ENCODE measurements around the gene FAM3A.

The FAM3A gene

DNA sequence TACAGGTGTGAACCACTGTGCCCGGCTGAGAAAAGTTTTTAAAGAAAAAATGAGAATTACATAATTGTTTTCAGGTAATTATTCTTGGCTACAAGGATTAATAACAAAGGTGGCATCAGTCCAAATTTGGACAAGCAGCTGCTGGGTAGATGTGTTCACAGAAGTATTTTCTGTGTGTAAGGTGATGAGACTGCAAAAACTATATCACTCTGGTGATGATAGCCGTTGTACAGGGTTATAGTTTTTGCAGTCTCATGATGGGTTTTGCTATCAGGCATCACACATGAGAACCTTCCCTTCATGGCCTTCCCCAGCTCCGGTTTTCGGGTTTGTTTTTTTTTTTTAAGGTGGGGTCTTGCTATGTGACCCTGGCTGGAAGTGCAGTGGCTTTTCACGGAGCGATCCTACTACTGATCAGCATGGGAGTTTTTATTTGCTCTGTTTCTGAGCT lies 20.5 kb downstream of the FAM3A start:
- TF ChIP-seq ZNF350 (tag by site-specific recombination; IDR thresholded peaks at IDR 0.05) (no peak), ZBTB8A (tag by site-specific recombination; IDR thresholded peaks at IDR 0.05) (no peak), ZNF146 (tag by site-specific recombination; IDR thresholded peaks at IDR 0.05) (no peak), HOXA7 (CRISPR knock-in tag; IDR thresholded peaks at IDR 0.05; ENCODE audit: borderline replicate concordance) (no peak), KLF10 (tag by site-specific recombination; IDR thresholded peaks at IDR 0.05) (no peak), ZNF2 (tag by site-specific recombination; IDR thresholded peaks at IDR 0.05) (no peak), REPIN1 (tag by site-specific recombination; IDR thresholded peaks at IDR 0.05; ENCODE audit: low read depth) (no peak), ZSCAN16 (tag by site-specific recombination; IDR thresholded peaks at IDR 0.05) (no peak), KLF16 (tag by site-specific recombination; IDR thresholded peaks at IDR 0.05) (no peak)
- TF ChIP-seq, protein P1, sequence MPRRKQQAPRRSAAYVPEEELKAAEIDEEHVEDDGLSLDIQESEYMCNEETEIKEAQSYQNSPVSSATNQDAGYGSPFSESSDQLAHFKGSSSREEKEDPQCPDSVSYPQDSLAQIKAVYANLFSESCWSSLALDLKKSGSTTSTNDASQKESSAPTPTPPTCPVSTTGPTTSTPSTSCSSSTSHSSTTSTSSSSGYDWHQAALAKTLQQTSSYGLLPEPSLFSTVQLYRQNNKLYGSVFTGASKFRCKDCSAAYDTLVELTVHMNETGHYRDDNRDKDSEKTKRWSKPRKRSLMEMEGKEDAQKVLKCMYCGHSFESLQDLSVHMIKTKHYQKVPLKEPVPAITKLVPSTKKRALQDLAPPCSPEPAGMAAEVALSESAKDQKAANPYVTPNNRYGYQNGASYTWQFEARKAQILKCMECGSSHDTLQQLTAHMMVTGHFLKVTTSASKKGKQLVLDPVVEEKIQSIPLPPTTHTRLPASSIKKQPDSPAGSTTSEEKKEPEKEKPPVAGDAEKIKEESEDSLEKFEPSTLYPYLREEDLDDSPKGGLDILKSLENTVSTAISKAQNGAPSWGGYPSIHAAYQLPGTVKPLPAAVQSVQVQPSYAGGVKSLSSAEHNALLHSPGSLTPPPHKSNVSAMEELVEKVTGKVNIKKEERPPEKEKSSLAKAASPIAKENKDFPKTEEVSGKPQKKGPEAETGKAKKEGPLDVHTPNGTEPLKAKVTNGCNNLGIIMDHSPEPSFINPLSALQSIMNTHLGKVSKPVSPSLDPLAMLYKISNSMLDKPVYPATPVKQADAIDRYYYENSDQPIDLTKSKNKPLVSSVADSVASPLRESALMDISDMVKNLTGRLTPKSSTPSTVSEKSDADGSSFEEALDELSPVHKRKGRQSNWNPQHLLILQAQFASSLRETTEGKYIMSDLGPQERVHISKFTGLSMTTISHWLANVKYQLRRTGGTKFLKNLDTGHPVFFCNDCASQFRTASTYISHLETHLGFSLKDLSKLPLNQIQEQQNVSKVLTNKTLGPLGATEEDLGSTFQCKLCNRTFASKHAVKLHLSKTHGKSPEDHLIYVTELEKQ (tag by site-specific recombination; IDR thresholded peaks at IDR 0.05; ENCODE audit: borderline replicate concordance) = no peak
- TF ChIP-seq, protein P2, sequence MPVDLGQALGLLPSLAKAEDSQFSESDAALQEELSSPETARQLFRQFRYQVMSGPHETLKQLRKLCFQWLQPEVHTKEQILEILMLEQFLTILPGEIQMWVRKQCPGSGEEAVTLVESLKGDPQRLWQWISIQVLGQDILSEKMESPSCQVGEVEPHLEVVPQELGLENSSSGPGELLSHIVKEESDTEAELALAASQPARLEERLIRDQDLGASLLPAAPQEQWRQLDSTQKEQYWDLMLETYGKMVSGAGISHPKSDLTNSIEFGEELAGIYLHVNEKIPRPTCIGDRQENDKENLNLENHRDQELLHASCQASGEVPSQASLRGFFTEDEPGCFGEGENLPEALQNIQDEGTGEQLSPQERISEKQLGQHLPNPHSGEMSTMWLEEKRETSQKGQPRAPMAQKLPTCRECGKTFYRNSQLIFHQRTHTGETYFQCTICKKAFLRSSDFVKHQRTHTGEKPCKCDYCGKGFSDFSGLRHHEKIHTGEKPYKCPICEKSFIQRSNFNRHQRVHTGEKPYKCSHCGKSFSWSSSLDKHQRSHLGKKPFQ (tag by site-specific recombination; IDR thresholded peaks at IDR 0.05) = no peak
- TF ChIP-seq, protein P3, sequence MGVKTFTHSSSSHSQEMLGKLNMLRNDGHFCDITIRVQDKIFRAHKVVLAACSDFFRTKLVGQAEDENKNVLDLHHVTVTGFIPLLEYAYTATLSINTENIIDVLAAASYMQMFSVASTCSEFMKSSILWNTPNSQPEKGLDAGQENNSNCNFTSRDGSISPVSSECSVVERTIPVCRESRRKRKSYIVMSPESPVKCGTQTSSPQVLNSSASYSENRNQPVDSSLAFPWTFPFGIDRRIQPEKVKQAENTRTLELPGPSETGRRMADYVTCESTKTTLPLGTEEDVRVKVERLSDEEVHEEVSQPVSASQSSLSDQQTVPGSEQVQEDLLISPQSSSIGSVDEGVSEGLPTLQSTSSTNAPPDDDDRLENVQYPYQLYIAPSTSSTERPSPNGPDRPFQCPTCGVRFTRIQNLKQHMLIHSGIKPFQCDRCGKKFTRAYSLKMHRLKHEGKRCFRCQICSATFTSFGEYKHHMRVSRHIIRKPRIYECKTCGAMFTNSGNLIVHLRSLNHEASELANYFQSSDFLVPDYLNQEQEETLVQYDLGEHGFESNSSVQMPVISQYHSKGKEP (tag by site-specific recombination; IDR thresholded peaks at IDR 0.05) = no peak
- Histone ChIP-seq H3K27ac (ENCODE audit: extremely low read depth, low read depth, low read length) (no peak overlapping the region), H3K36me3 (ENCODE audit: control insufficient read depth in 2 of 2, insufficient read depth in 1 of 2, low read length in 2 of 2) (no peaks in the 10 kb centered on the region), H3K4me1 (ENCODE audit: control insufficient read depth, insufficient read depth, low read length) (no peaks in the 10 kb centered on the region), H3K4me3 (ENCODE audit: low read depth, low read length) (no peak overlapping the region), H3K9me3 (ENCODE audit: control insufficient read depth, insufficient read depth, low read depth, low read length) (no peaks in the 10 kb centered on the region; the same call in 1 of the 2 replicates)
- POLR2A ChIA-PET = interaction anchor here (0.6 to 1.1 kb wide), 2 partner anchors 18 to 124 kb away, joined by 3 to 4 read pairs; no protein-coding TSS in a partner anchor
- CTCF ChIA-PET = interaction anchor here (0.6 kb wide), 1 partner anchor 764 kb away, joined by 4 read pairs; no protein-coding TSS in a partner anchor

DNA sequence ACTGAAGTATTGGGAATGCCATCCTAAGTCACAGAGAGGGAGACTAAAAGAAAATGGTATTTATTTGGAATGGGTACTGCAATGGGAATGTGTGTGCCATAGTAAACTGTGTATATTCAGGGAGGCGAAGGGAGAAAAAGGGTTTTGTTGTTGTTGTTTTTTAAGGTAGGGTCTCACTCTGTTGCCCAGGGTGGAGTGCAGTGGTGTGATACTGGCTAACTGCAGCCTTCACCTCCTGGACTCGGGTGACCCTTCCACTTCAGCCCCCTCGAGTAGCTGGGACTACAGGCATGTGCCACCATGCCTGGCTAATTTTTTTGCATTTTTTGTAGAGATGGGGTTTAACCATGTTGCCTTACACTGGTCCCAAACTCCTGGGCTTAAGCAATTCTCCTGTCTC lies 21.3 kb downstream of the FAM3A start:
- no peak for TF ChIP-seq ZBTB1 (tag by site-specific recombination; IDR thresholded peaks at IDR 0.05)
- peak; percentile 61; the same call in 1 of the 2 replicates for TF ChIP-seq ZNF121 (tag by site-specific recombination; IDR thresholded peaks at IDR 0.05)
- no peaks in the 10 kb centered on the region; the same call in 1 of the 2 replicates for H3K9me3 ChIP-seq (ENCODE audit: control insufficient read depth, insufficient read depth, low read depth, low read length)

More for the DNA sequence above, 21.3 kb downstream of the FAM3A start:
- ChIA-PET POLR2A (no interaction called here), CTCF (interaction anchor here (0.6 kb wide), 1 partner anchor 763 kb away, joined by 4 read pairs; no protein-coding TSS in a partner anchor)
- no peaks in the 10 kb centered on the region for H3K36me3 ChIP-seq (ENCODE audit: control insufficient read depth in 2 of 2, insufficient read depth in 1 of 2, low read length in 2 of 2)
- no peaks in the 10 kb centered on the region; the same call in 1 of the 2 replicates for H3K4me1 ChIP-seq (ENCODE audit: control insufficient read depth, insufficient read depth, low read length)
- no peak overlapping the region for H3K27ac ChIP-seq (ENCODE audit: extremely low read depth, low read depth, low read length)
- H3K4me3 ChIP-seq (ENCODE audit: low read depth, low read length) = no peak overlapping the region

All from HEK293 (cell line).